ENCODE data around the gene ARX.

ARX gene

GRCh38 chrX:25048178-25048577, 32.4 kb upstream of the ARX start:
- TF ChIP-seq CTCF (IDR thresholded peaks at IDR 0.05), result no peak
- Histone ChIP-seq H3K4me3 (ENCODE audit: low read depth in 1 of 2, low read length in 1 of 2) (no peak overlapping the region), H3K27ac (no peak overlapping the region), H3K9me3 (no peaks in the 10 kb centered on the region), H3K36me3 (no peaks in the 10 kb centered on the region), H3K27me3 (no peaks in the 10 kb centered on the region), H3K4me1 (ENCODE audit: control insufficient read depth in 1 of 2, insufficient read depth in 1 of 2, low read depth in 1 of 2, low read length in 1 of 2) (peaks cover 11% of the 10 kb centered on the region in 2 experiments)

- H3K4me3 ChIP-seq (ENCODE audit: low read depth in 1 of 2, low read length in 1 of 2), result no peak overlapping the region
- H3K4me1 ChIP-seq (ENCODE audit: control insufficient read depth in 1 of 2, insufficient read depth in 1 of 2, low read depth in 1 of 2, low read length in 1 of 2), result no peaks in the 10 kb centered on the region
- H3K9me3 ChIP-seq, result no peaks in the 10 kb centered on the region
- H3K27ac ChIP-seq, result no peak overlapping the region
- H3K27me3 ChIP-seq, result no peaks in the 10 kb centered on the region
- H3K36me3 ChIP-seq, result no peaks in the 10 kb centered on the region
- no peak for TF ChIP-seq CTCF (IDR thresholded peaks at IDR 0.05)
Observed at GRCh38 chrX:25043192-25043591, 27.4 kb upstream of the ARX start.

GRCh38 chrX:25039036-25039435, 23.3 kb upstream of the ARX start:
- no peak for TF ChIP-seq CTCF (IDR thresholded peaks at IDR 0.05)
- no peak overlapping the region for H3K27ac ChIP-seq
- no peaks in the 10 kb centered on the region for H3K4me1 ChIP-seq (ENCODE audit: control insufficient read depth in 1 of 2, insufficient read depth in 1 of 2, low read depth in 1 of 2, low read length in 1 of 2)
- no peaks in the 10 kb centered on the region for H3K27me3 ChIP-seq
- no peak overlapping the region for H3K4me3 ChIP-seq (ENCODE audit: low read depth in 1 of 2, low read length in 1 of 2)
- H3K36me3 ChIP-seq, result no peaks in the 10 kb centered on the region
- H3K9me3 ChIP-seq, result no peaks in the 10 kb centered on the region

GRCh38 chrX:25034889-25035288, 19.1 kb upstream of the ARX start:
- no peak for TF ChIP-seq CTCF (IDR thresholded peaks at IDR 0.05)
- Histone ChIP-seq H3K36me3 (no peaks in the 10 kb centered on the region), H3K9me3 (no peaks in the 10 kb centered on the region), H3K27ac (no peak overlapping the region), H3K4me1 (ENCODE audit: control insufficient read depth in 1 of 2, insufficient read depth in 1 of 2, low read depth in 1 of 2, low read length in 1 of 2) (no peaks in the 10 kb centered on the region), H3K4me3 (ENCODE audit: low read depth in 1 of 2, low read length in 1 of 2) (no peak overlapping the region), H3K27me3 (no peaks in the 10 kb centered on the region)

GRCh38 chrX:25029288-25029825, 13.6 kb upstream of the ARX start:
- Histone ChIP-seq H3K27me3 (peaks cover 35% of the 10 kb centered on the region), H3K27ac (no peak overlapping the region), H3K4me3 (ENCODE audit: low read depth in 1 of 2, low read length in 1 of 2) (no peak overlapping the region), H3K36me3 (no peaks in the 10 kb centered on the region), H3K4me1 (ENCODE audit: control insufficient read depth in 1 of 2, insufficient read depth in 1 of 2, low read depth in 1 of 2, low read length in 1 of 2) (no peaks in the 10 kb centered on the region), H3K9me3 (no peaks in the 10 kb centered on the region)
- no peak for TF ChIP-seq CTCF (IDR thresholded peaks at IDR 0.05)

GRCh38 chrX:25028726-25029125, 13.0 kb upstream of the ARX start:
- Histone ChIP-seq H3K27ac (no peak overlapping the region), H3K4me3 (ENCODE audit: low read depth in 1 of 2, low read length in 1 of 2) (no peak overlapping the region), H3K4me1 (ENCODE audit: control insufficient read depth in 1 of 2, insufficient read depth in 1 of 2, low read depth in 1 of 2, low read length in 1 of 2) (no peaks in the 10 kb centered on the region), H3K9me3 (no peaks in the 10 kb centered on the region), H3K36me3 (no peaks in the 10 kb centered on the region), H3K27me3 (peaks cover 41% of the 10 kb centered on the region)
- TF ChIP-seq CTCF (IDR thresholded peaks at IDR 0.05), result no peak
